Peyer's patch (tissue), 4 donors: ENCODE results near the gene ARID1B.

Experiments
- POLR2A ChIP-seq, 2 donors: fragments of 450-650 bp; IDR thresholded peaks; one replicate each; pipeline ENCODE4 v1.5.1; 2017; ENCODE audit warnings: antibody characterized with exemption in 2 of 2, mild to moderate bottlenecking in 2 of 2, moderate library complexity in 2 of 2
- TF ChIP-seq, protein P1 (sequence below), 6 experiments: fragments of 450-650 bp in 4 of 6; fragments of 200-600 bp in 2 of 6; sonication (generic) in 1 of 6; IDR thresholded peaks; one replicate each; pipeline ENCODE4 v1.5.1; 2017 to 2019; ENCODE audit warnings: antibody characterized with exemption in 6 of 6, mild to moderate bottlenecking in 3 of 6, moderate library complexity in 1 of 6

DNA sequence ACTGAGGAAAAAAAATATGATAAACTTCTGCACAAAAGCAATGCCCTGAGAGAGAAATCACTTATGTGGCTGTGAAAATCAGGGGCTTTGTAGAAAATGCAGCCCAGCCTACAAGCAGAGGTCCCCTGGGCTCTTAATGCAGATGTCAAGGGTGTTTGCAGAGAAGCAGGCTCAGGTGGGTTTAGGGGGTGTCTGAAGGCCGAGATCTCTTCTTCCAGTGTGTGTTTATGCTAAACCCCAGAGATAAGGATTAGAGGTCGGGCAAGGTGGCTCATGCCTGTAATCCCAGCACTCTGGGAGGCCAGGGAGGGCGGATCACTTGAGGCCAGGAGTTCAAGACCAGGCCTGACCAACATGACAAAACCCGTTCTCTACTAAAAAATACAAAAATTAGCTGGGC is 467.6 kb downstream of the ARID1B start:
- TF ChIP-seq, protein P1, sequence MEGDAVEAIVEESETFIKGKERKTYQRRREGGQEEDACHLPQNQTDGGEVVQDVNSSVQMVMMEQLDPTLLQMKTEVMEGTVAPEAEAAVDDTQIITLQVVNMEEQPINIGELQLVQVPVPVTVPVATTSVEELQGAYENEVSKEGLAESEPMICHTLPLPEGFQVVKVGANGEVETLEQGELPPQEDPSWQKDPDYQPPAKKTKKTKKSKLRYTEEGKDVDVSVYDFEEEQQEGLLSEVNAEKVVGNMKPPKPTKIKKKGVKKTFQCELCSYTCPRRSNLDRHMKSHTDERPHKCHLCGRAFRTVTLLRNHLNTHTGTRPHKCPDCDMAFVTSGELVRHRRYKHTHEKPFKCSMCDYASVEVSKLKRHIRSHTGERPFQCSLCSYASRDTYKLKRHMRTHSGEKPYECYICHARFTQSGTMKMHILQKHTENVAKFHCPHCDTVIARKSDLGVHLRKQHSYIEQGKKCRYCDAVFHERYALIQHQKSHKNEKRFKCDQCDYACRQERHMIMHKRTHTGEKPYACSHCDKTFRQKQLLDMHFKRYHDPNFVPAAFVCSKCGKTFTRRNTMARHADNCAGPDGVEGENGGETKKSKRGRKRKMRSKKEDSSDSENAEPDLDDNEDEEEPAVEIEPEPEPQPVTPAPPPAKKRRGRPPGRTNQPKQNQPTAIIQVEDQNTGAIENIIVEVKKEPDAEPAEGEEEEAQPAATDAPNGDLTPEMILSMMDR (IDR thresholded peaks at IDR 0.05): no peak
- no peak for TF ChIP-seq POLR2A (IDR thresholded peaks at IDR 0.05)
